Stimulated activated CD4-positive, alpha-beta T cell treated with anti-CD3 and anti-CD28 coated beads, TNF-alpha, amount 100 ng/mL, for 4 hours (primary cell): Measurements from ENCODE around the gene PLCG1.

ENCODE experiments used
- DNase-seq, 3 experiments: peaks; one replicate each; pipeline ENCODE4 v3.0.0-alpha.2; 2020; ENCODE audit warnings: low read depth in 3 of 3

Gene PLCG1

DNA sequence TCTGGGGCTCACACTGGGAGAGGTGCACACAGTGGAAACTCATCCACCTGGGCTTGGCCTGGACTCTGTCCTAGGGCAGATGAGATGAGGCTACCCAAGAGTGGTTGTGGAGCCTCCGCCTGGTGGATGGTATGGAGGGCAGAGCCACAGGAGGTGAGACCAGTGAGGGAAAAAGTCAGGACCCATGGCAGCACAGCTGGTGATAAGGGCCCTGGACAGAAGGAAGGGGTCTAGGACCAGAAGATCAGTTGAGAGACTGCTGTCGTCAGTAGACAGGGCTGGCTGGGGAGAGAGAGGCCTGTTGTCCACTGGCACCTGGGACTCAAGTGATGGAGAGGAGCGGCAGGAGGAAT lies 29.8 kb downstream of the PLCG1 start:
- no peak for DNase-seq

DNA sequence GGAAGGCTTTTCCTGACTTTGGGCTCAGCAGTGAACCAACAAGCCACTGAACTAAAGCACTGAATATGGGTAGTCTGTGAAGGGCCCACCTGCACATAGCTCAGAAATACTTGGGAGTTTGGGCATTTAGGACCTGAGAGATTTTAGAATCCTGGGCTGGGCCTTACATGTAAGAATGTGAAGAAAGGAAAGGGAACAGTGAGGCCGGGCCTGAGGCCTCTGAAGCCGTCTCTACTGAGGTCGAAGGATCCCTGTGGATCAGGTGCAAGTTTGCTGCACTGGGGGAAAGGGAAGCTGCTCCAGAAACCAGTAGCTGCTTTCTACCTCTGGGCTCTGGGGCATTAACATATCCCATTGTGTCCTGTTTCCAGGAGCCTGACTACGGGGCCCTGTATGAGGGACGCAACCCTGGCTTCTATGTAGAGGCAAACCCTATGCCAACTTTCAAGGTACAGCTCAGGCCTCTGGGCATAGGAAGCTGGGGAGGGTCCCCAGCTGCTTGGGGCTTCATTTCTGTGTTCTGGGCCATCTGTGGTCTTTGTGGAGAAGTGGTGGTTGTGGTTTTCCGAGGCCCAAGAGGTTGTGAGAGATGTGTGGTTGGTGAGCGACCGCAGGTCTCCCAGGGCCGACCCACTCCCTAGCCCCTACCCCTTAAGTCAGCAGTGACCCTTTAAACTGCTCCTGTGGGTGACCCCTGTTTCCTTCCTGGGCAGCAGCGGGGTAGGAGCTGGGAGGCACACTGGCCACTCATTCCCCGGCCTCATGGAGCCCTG lies 30.3 kb downstream of the PLCG1 start:
- no peak for DNase-seq

DNA sequence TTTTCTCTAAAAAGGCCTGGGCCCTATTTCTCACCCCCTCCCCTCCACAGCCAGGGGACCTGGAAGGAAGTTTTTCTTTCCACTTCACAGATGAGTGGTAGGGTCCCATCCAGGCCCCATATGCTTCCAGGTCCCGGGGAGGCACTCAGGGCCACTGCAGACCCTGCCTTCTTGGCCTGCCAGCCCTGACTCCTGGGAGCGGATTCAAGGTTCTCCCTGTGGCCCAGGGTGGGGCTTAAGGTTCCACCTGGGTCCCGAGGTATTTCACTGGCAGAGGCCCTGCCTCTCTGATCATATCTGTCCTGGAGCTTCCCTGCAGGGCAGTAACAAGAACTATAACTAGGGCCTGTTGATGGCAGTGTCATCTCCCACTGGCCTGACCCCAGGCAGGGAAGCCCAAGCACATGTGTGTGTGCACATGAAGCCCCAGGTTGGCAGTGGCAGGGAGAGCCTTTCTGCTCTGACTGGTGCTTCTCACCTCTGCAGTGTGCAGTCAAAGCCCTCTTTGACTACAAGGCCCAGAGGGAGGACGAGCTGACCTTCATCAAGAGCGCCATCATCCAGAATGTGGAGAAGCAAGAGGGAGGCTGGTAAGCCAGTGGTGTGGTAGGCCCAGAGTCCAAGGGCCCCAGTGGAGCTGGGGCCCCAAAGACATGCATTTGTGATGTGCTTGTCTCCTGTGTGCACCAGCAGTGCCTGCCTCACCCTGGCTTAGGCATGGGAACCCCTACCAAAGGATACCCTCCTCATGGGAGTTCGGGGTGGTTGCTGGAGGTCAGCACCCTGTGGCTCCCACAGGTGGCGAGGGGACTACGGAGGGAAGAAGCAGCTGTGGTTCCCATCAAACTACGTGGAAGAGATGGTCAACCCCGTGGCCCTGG lies 31.2 kb downstream of the PLCG1 start:
- DNase-seq: no peak

DNA sequence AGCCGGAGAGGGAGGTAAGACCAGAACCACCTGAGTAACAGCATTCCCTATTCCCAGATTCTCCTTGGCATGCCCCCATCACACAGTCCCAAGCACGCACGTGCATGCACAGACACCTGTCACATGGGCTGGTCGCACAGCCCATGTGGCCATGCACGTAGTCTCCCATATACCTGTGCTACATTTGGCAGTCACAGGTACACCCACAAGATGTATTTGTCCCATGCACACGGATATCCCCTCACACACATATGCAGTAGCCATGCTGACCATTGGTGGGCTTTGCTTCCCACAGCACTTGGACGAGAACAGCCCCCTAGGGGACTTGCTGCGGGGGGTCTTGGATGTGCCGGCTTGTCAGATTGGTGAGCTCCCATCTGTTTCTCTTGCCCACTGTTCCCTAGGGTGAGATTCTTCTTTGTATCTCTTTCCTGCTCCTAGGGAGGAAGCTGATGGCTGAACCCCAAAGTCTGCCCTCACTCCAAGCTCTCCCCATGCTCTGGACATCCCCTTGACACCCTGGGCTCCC lies 31.9 kb downstream of the PLCG1 start:
- no peak for DNase-seq

DNA sequence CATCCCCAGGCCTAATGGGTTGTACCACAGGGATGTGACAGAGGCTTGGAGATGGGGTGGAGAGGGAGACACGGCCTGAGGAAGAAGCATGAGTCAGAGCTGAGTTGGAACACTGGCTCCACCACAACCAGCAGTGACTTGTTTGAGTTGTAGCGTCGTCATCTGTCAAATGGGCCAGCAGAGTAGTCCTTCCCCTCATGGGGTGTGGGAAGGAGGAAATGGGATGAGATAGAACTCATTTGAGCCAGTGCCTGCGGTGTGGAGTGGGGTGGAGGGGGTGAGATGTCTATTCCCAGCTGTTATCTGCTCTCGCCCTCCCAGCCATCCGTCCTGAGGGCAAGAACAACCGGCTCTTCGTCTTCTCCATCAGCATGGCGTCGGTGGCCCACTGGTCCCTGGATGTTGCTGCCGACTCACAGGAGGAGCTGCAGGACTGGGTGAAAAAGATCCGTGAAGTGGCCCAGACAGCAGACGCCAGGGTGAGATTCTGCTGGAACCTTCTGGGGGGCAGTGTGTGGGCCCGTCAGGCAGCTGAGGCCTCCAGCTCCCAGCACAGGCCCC lies 32.5 kb downstream of the PLCG1 start:
- no peak for DNase-seq

DNA sequence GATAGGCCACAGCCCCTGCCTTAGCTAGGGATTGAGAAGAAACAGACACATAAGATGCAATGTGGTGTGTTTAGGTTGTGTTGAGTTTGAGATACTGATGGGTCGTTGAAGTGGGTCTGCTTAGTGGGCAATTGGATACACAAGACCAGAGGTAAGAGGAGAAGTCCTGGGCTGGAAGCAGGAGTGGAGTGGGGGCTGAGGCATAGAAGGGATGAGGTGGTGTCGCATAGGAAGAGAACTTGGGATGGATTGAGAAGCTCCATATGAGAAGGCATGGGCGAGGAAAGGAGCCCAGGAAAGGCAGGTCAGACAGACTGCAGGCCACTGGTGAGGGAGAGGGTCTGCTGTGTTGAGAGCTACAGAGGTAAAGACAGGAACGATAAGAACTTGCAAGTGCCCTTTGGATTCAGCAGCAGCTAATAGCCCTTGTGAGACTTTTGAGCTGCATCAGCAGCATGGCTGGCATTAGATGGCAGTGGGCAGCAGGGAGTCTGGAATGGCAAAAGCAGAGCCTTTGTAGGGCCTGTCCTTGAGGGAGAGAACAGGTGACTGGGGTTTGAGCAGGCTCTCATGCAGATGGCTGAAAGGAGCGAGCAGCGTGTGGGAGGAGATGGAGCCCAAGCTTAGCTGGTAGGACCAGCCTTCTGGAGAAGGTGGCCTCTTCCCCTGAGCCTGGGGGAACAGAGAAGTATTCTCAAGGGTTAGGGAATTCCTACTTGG lies 33.2 kb downstream of the PLCG1 start:
- DNase-seq: no peak

DNA sequence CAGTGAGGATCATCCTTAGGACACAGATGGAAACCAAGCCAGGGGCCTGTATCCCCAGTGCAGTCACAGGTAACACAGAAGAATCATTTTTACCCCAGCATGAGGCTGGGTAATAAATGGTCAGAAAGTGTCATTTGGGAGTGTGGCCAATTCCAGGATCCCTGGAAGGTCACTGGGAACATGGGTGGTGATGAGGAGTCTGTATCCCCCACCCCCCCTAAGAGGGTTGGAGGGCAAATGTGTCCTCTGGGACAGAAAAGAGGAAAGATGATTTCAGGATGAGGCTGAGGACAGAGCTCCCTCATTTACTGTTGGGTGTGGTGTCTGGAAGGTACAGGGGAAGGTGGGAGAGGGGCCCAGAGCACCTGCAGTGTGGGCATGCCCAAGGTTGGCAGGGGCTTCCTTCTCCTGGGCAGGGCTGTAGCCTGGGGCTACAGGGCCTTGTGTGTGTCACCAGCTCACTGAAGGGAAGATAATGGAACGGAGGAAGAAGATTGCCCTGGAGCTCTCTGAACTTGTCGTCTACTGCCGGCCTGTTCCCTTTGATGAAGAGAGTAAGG lies 34.5 kb downstream of the PLCG1 start:
- no peak for DNase-seq

DNA sequence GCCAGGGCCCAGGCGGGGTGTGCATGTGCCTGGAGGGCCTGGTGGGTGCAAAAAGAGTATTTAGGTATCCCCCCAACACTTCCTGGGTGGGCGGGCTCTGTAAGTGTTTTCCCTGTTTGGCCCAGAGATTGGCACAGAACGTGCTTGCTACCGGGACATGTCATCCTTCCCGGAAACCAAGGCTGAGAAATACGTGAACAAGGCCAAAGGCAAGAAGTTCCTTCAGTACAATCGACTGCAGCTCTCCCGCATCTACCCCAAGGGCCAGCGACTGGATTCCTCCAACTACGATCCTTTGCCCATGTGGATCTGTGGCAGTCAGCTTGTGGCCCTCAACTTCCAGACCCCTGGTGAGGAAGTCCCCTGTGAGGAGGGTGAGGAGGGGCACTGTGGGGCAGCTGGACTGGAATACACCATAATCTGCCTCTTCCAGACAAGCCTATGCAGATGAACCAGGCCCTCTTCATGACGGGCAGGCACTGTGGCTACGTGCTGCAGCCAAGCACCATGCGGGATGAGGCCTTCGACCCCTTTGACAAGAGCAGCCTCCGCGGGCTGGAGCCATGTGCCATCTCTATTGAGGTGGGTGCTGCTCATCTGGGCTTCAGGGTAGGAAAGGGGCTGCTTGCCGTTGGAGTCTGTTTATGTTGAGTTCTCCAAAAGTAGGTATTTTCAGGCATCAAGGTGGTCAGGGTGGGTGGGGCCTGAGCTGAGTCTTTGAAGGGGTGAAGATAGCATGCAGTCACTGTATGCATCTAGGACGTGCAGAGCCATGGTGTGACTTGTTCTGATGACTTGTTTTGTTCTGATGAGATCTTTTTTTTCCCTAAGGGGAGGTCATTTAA lies 35.2 kb downstream of the PLCG1 start:
- no peak for DNase-seq

DNA sequence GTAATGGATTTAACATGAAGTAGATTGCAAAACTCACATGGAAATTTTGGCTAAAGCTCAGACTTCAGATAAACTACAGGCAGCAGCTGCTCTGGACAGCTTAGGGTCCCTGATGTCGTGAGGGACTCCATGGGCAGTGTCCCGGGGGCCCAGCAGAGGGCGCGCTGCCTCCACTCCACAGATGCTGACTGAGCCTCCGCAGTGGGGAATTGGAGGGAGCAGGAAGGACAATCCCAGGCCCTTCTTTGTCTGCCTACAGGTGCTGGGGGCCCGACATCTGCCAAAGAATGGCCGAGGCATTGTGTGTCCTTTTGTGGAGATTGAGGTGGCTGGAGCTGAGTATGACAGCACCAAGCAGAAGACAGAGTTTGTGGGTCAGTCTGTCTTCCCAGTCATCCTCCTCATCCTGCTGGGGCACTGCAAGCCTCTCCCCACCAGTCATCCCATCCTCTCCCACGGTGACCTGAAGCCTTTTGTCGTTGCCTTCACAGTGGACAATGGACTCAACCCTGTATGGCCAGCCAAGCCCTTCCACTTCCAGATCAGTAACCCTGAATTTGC lies 35.9 kb downstream of the PLCG1 start:
- DNase-seq: peak; percentile 32 to 50 (median 37)

DNA sequence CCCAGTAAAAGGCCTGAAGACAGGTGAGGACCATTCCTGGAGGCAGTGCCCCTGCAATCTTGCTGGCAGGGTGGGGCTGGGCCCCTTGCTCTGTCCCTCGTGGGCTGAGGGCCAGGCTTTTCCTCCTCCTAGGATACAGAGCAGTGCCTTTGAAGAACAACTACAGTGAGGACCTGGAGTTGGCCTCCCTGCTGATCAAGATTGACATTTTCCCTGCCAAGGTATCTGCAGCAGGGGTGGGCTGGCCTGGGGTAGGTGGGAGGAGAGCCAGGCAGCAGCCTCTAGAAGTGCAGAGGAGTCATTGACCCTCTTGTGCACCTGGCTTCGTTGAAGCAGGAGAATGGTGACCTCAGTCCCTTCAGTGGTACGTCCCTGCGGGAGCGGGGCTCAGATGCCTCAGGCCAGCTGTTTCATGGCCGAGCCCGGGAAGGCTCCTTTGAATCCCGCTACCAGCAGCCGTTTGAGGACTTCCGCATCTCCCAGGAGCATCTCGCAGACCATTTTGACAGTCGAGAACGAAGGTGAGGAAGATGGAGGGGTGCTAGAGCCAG lies 36.5 kb downstream of the PLCG1 start:
- no peak for DNase-seq

DNA sequence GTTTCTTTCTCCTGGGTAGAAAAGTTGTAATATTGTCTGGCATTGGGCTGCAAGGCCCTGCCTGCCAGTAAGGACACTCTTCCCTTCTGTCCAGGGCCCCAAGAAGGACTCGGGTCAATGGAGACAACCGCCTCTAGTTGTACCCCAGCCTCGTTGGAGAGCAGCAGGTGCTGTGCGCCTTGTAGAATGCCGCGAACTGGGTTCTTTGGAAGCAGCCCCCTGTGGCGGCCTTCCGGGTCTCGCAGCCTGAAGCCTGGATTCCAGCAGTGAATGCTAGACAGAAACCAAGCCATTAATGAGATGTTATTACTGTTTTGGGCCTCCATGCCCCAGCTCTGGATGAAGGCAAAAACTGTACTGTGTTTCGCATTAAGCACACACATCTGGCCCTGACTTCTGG lies 37.0 kb downstream of the PLCG1 start:
- DNase-seq: no peak

DNA sequence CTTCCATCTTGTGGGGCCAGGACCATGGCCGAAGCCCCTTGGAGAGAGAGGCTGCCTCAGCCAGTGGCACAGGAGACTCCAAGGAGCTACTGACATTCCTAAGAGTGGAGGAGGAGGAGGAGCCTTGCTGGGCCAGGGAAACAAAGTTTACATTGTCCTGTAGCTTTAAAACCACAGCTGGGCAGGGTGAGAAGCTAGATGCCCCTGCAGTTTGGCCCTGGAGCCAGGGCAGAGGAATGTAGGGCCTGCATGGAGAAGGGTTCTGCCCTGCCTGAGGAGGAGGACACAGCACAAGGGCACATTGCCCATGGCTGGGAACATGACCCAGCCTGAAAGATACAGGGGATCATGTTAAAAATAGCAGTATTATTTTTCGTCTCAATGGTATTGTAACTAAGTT lies 37.4 kb downstream of the PLCG1 start:
- no peak for DNase-seq

DNA sequence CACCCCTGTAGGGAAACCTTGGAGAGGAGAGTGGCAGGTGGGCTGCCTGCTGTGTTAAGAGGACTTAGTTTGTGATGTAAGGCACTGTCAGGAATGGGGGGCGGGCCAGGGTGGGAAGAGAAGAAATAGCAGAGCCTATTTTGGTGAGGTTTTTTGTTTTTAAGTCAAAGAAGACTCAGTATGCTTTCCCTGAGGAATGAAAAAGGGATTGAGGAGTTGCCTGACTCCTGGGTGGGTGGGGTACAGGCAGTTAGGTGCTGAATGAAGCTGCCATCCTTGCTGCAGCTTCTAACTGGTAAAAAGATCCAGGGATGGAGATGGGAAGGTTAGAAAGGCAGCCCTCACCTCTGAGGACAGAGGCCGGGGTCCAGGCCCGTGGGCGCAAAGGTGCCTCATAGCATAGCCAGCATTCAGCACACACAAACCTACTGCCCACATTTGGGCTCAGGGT lies 37.9 kb downstream of the PLCG1 start:
- no peak for DNase-seq

DNA sequence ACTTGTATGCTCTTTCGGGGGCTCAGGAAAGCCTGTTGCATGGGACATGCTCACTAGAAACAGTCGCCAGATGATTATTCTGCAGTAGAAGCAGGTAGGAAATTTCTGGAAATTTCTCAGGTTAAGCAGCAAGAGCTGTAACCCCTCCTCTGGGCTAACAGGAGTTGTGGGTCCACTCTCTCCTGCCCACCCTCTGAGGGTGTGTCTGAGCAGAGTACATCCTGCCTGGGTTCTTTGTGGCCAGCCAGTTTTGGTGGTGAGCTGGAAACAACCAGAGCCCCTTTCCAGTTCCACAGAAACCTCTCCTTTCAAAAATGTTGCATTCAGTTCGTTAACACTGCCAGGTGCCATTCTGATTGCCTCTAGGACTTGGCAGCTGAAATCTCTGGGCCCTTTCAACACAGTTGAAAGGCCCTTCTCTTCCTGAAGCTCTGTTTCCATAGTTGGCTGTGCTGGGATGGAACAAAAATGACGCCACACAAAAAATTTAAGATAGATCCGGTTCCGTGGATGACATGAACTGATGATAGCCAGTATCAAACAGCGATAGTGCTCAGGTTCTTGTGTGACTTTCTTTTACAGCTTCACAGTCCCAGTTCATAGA lies 38.5 kb downstream of the PLCG1 start:
- DNase-seq: no peak

DNA sequence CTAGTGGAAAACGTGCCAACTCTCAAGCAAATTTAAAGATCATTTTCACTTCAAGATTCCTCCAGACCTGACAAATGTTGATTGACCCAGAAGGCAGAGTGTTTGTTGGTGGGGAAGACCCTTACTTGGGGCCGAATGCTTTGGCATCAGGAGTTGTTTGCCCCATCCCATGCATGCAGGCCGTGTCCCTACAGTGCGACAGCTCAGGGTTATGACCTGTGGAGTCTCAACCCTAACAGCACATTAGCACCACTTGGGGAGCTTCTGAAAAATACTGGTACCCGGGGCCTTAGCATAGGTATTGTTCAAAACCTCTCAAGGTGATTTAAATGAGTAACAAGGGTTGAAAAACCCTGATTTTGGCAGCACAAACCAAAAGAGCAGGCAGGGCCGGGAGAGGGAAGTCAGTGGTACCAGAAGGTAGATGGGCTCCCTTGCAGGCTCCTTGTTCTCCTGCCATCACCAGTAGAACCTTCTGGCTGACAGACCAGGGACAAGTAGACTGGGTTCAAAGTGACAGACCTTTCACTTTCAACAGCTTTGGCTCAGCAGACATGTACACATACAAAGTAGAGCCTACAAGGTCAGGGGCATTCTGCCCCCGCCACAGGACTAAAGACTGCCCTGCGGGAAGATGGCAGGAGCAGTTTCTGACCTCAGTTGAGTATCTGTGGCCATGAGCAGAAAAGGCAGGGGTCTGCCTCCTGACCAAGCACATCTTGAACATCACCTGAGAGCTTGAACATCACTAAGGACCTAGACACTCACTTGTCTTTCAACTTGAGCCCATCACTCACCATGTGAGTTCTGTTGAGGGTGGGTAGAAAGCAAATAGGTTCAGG lies 39.6 kb downstream of the PLCG1 start:
- DNase-seq: no peak

DNA sequence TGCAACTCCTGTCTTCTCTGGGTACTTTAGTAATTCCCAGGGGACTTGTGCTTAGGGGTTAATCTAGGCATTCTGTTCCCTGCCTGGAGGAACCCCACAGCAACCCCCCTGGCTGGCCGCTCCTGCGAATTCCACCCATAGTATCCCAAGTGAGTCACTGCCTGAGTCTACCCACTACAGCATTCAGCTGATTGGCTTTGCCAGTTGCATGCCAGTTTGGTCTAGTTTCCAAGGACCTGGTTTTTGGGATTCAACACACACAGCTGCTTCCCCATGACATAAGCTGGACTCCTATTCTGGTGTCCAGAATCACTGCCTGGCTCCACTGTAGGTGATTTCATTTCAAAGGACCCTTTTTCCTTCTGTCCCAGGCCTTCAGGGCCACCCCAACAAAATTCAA lies 40.3 kb downstream of the PLCG1 start:
- no peak for DNase-seq

DNA sequence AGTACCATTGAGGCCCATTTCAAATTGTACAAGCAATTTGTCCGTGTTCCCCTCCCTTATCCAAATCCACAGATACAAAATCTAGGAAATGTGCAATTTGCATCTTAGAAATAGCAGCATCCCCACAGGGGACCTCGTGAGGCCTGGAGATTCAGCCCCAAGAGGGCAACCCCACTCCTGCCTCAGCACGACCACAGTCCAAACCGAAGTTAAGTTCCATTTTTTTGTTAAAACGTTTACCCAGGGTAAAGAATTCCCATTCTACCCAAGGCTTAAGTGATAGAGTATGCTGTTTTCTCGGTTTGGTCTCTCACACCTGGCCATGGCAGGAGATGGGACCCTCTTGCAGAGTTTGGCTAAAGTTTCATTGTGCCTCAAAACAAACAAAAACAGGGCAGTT lies 41.2 kb downstream of the PLCG1 start:
- DNase-seq: no peak

DNA sequence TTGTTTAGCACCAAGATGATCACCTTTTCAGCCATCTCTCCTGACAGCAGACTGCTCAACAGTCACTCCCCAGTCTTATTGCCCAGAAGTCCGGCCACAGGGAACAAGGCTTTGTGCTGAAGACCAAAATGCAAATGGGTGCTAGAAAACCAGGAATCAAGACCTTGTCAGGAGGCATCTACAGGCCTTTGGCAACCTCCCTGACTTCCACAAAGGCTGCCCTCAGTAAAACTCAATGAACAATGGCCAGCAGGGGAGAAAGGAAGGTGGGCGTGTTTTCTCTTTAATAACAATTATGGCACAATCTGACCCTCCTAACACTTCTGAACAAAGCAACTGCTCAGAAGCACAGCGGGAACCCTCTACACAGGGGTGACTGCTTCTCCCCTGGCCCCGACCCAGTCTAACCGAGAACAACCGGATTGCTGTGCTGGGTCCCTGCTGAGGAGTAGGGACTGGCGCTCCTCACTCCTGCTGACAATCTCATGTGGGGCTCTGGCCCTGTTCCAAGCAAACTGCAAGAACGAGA lies 41.6 kb downstream of the PLCG1 start:
- DNase-seq: no peak
